Endothelial cell of umbilical vein (primary cell): ENCODE data around the gene KAT2A. TPM values are rescaled to one million over a fixed set of nuclear protein-coding genes. Genes with fewer than 3 reads are reported as not detected.

ENCODE experiments used
- BruUV-seq: library from RNA; stranded (reverse); fragments of 400-500 nt; replicated peaks from 2 replicates; lab custom pipeline; 2021; lab: Mats Ljungman, UMichigan
- CTCF ChIA-PET: fragments of 300-600, 350-600 bp; sonication (Branson Sonifier 250); formaldehyde crosslinking; loops from one replicate; lab custom pipeline; 2021; ENCODE audit warnings: antibody characterized with exemption, inconsistent platforms; lab: Charles Lee
- POLR2A ChIA-PET: fragments of 300-600, 350-600 bp; sonication (Branson Sonifier 250); formaldehyde crosslinking; loops from one replicate; lab custom pipeline; 2021; ENCODE audit warnings: antibody characterized with exemption, inconsistent platforms; lab: Charles Lee
- DNase-seq: peaks from one replicate; pipeline ENCODE4 v3.0.0-alpha.2; 2011; ENCODE audit warnings: low read depth, low spot score
- FAIRE-seq: peaks from 2 replicates; lab custom pipeline; 2011; peaks lifted over from hg19 to GRCh38; lab: Jason Lieb, UNC
- H2AFZ ChIP-seq: 2 replicates; pipeline ENCODE4 v1.6.0; 2012; ENCODE audit warnings: low read depth, low read length, control low read depth, inconsistent platforms
- H3K27ac ChIP-seq: 2 replicates; pipeline ENCODE4 v1.5.1; 2011; ENCODE audit warnings: low read depth, mild to moderate bottlenecking, control low read depth, low read length, moderate library complexity; ENCODE audit not compliant: insufficient read depth
- H3K27me3 ChIP-seq, 2 experiments: 2 replicates each; pipeline versions ENCODE4 v1.6.0 to v1.6.1; 2011; ENCODE audit warnings: low read length in 2 of 2, mixed read lengths in 1 of 2; ENCODE audit not compliant: control insufficient read depth in 2 of 2, insufficient read depth in 2 of 2
- H3K36me3 ChIP-seq, 2 experiments: 2 replicates in 1 of 2; 3 replicates in 1 of 2; pipeline ENCODE4 v1.5.1; 2011; ENCODE audit warnings: low read length in 2 of 2, mild to moderate bottlenecking in 1 of 2, moderate library complexity in 1 of 2; ENCODE audit not compliant: control insufficient read depth in 2 of 2, insufficient read depth in 2 of 2; ENCODE audit errors: extremely low read depth in 1 of 2
- H3K4me1 ChIP-seq: 3 replicates; pipeline ENCODE4 v1.5.1; 2011; ENCODE audit warnings: mild to moderate bottlenecking, low read length; ENCODE audit not compliant: control insufficient read depth, insufficient read depth; ENCODE audit errors: extremely low read depth
- H3K4me2 ChIP-seq: 2 replicates; pipeline ENCODE4 v1.6.1; 2011; ENCODE audit warnings: low read length, control low read depth, mixed read lengths; ENCODE audit not compliant: insufficient read depth
- H3K4me3 ChIP-seq, 3 experiments: fragments of 200-600 bp in 1 of 3; sonication (generic), shearing (Covaris generic) in 1 of 3; replicated peaks in 1 of 3; 2 replicates each; pipeline ENCODE4 v1.5.1; 2011 to 2016; ENCODE audit warnings: control low read depth in 3 of 3, low read length in 3 of 3, mild to moderate bottlenecking in 2 of 3, inconsistent platforms in 1 of 3, low read depth in 1 of 3, moderate library complexity in 1 of 3; ENCODE audit not compliant: insufficient read depth in 1 of 3
- H3K79me2 ChIP-seq: 2 replicates; pipeline ENCODE4 v1.6.0; 2012; ENCODE audit warnings: low read length, inconsistent platforms; ENCODE audit not compliant: control insufficient read depth, insufficient read depth
- H3K9ac ChIP-seq: replicated peaks from 2 replicates; pipeline ENCODE3; 2011; ENCODE audit warnings: low read length, control low read depth; ENCODE audit not compliant: insufficient read depth; ENCODE audit errors: extremely low read depth
- H3K9me1 ChIP-seq: replicated peaks from 3 replicates; pipeline ENCODE4 v1.6.0; 2011; ENCODE audit warnings: mild to moderate bottlenecking, low read length; ENCODE audit not compliant: control insufficient read depth, insufficient read depth; ENCODE audit errors: extremely low read depth
- H3K9me3 ChIP-seq: replicated peaks from 2 replicates; pipeline ENCODE4 v1.5.1; 2012; ENCODE audit warnings: low read length, inconsistent platforms; ENCODE audit not compliant: control insufficient read depth, insufficient read depth
- H4K20me1 ChIP-seq: replicated peaks from 2 replicates; pipeline ENCODE3; 2011; ENCODE audit warnings: mild to moderate bottlenecking, low read length; ENCODE audit not compliant: control insufficient read depth, insufficient read depth; ENCODE audit errors: extremely low read depth
- FOS ChIP-seq: IDR thresholded peaks from 2 replicates; pipeline ENCODE4 v1.6.1; 2011; ENCODE audit warnings: mild to moderate bottlenecking, low read length, moderate library complexity, borderline replicate concordance; ENCODE audit not compliant: insufficient read depth
- GATA2 ChIP-seq: IDR thresholded peaks from 2 replicates; pipeline ENCODE4 v1.7.0; 2011; ENCODE audit warnings: low read depth, mild to moderate bottlenecking, moderate library complexity, mixed read lengths, low read length; ENCODE audit not compliant: insufficient read length, insufficient read depth
- JUN ChIP-seq: IDR thresholded peaks from 2 replicates; pipeline ENCODE4 v1.6.1; 2011; ENCODE audit warnings: borderline replicate concordance, low read depth; ENCODE audit not compliant: insufficient read length, insufficient read depth
- POLR2AphosphoS5 ChIP-seq: IDR thresholded peaks from 2 replicates; pipeline ENCODE4 v1.6.1; 2012; ENCODE audit warnings: low read depth, mild to moderate bottlenecking, control low read depth, low read length, moderate library complexity; ENCODE audit not compliant: insufficient read depth
- dilution Hi-C: fragments of 300-500 bp; cut with MboI; formaldehyde crosslinking; loops from one replicate; pipeline ENCODE4 v1.15.0; 2019; ENCODE audit warnings: low sequenced_read_pairs; ENCODE audit not compliant: extremely low pct_ligation_motif_present
- intact Hi-C: fragments of 100-400 bp; cut with micrococcal nuclease; formaldehyde crosslinking; loops from one replicate; pipeline ENCODE4 v1.10.0; 2022
- polyA plus RNA-seq, 4 experiments: library from polyadenylated mRNA; depleted of rRNA in 3 of 4; stranded (reverse) in 3 of 4; unstranded in 1 of 4; fragments of >200 nt; gene quantifications; 2 replicates each; pipeline versions ENCODE4 v1.2.1 to v1.2.3, GENCODE V29; 2011 to 2012; ENCODE audit warnings: missing spikeins in 1 of 4
- total RNA-seq: library from RNA; stranded (reverse); gene quantifications from 2 replicates; pipeline ENCODE4 v1.2.3, GENCODE V29; 2021
- TF ChIP-seq, protein P1 (sequence below), 2 donors: IDR thresholded peaks; 1 replicate in 1 of 2; 2 replicates in 1 of 2; pipeline ENCODE4 v1.5.1; 2011; ENCODE audit warnings: low read length in 2 of 2, mild to moderate bottlenecking in 2 of 2, moderate library complexity in 2 of 2, control low read depth in 1 of 2, inconsistent platforms in 1 of 2, low read depth in 1 of 2; ENCODE audit not compliant: insufficient read depth in 1 of 2; ENCODE audit errors: extremely low read depth in 1 of 2

Gene KAT2A
- total and polyA plus RNA-seq, 2 donors (not counting 3 experiments of a cell fraction or from before 2014, with no cell fraction given) = 32.9 to 33.4 TPM

GRCh38 chr17:42087042-42087701, 34.0 kb downstream of the KAT2A start:
- H3K4me2 ChIP-seq = no peak overlapping the region
- H2AFZ ChIP-seq = no peak overlapping the region
- CTCF ChIA-PET = interaction anchor here (0.8 to 3.5 kb wide), 2 partner anchors 13 to 19 kb away, joined by 3 to 13 read pairs; no protein-coding TSS in a partner anchor
- no peak for FAIRE-seq
- H3K9ac ChIP-seq = no peak overlapping the region
- peaks cover 11 to 13% of the 10 kb centered on the region in 2 experiments for H3K27me3 ChIP-seq
- intact Hi-C loops (no loop called here), dilution Hi-C loops (no loop called here)
- no peaks in the 10 kb centered on the region for H3K36me3 ChIP-seq
- H3K4me3 ChIP-seq = no peak overlapping the region
- H3K27ac ChIP-seq = no peak overlapping the region
- BruUV-seq = no TSS peak
- H3K79me2 ChIP-seq = no peaks in the 10 kb centered on the region
- no peaks in the 10 kb centered on the region for H4K20me1 ChIP-seq
- DNase-seq = no peak
- no peak for TF ChIP-seq JUN
- TF ChIP-seq POLR2AphosphoS5 = no peak
- TF ChIP-seq FOS = no peak
- H3K9me3 ChIP-seq = no peaks in the 10 kb centered on the region
- no peaks in the 10 kb centered on the region for H3K4me1 ChIP-seq
- POLR2A ChIA-PET = no interaction called here
- H3K9me1 ChIP-seq = no peaks in the 10 kb centered on the region

GRCh38 chr17:42081516-42082129, 39.5 kb downstream of the KAT2A start:
- Histone ChIP-seq H3K9me1 (no peaks in the 10 kb centered on the region), H3K4me1 (peaks cover 3% of the 10 kb centered on the region), H3K36me3 (no peaks in the 10 kb centered on the region), H3K9me3 (no peaks in the 10 kb centered on the region), H3K27me3 (peaks cover 0 to 2% of the 10 kb centered on the region in 2 experiments), H3K9ac (no peak overlapping the region), H3K4me2 (no peak overlapping the region), H4K20me1 (no peaks in the 10 kb centered on the region), H3K27ac (no peak overlapping the region), H3K79me2 (no peaks in the 10 kb centered on the region), H2AFZ (no peak overlapping the region), H3K4me3 (no peak overlapping the region)
- dilution Hi-C loops (no loop called here), intact Hi-C loops (no loop called here)
- FAIRE-seq (no peak), DNase-seq (no peak)
- TF ChIP-seq, protein P1, sequence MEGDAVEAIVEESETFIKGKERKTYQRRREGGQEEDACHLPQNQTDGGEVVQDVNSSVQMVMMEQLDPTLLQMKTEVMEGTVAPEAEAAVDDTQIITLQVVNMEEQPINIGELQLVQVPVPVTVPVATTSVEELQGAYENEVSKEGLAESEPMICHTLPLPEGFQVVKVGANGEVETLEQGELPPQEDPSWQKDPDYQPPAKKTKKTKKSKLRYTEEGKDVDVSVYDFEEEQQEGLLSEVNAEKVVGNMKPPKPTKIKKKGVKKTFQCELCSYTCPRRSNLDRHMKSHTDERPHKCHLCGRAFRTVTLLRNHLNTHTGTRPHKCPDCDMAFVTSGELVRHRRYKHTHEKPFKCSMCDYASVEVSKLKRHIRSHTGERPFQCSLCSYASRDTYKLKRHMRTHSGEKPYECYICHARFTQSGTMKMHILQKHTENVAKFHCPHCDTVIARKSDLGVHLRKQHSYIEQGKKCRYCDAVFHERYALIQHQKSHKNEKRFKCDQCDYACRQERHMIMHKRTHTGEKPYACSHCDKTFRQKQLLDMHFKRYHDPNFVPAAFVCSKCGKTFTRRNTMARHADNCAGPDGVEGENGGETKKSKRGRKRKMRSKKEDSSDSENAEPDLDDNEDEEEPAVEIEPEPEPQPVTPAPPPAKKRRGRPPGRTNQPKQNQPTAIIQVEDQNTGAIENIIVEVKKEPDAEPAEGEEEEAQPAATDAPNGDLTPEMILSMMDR (IDR thresholded peaks at IDR 0.05; ENCODE audit: extremely low read depth in 1 of 2, insufficient read depth in 1 of 2, low read depth in 1 of 2, low read length in 2 of 2) = no peak
- no peak for TF ChIP-seq GATA2
- CTCF ChIA-PET = no interaction called here
- POLR2A ChIA-PET = no interaction called here
- no TSS peak for BruUV-seq
